IMR-90 (cell line): ENCODE measurements around the gene STRN4.

Source experiments
- CEBPB ChIP-seq: IDR thresholded peaks from 2 replicates; pipeline ENCODE4 v1.6.1; 2012; ENCODE audit warnings: low read depth, low read length, improper control_type of control experiment
- FOS ChIP-seq: fragments of 150-350 bp; IDR thresholded peaks from 2 replicates; pipeline ENCODE4 v1.6.1; 2016; ENCODE audit warnings: low read depth, low read length
- MXI1 ChIP-seq: IDR thresholded peaks from 2 replicates; pipeline ENCODE4 v1.6.1; 2012; ENCODE audit warnings: low read depth, mild to moderate bottlenecking, low read length, moderate library complexity, borderline replicate concordance
- POLR2A ChIP-seq: IDR thresholded peaks from 2 replicates; pipeline ENCODE4 v1.6.1; 2012; ENCODE audit warnings: mild to moderate bottlenecking, low read depth, low read length
- RAD21 ChIP-seq: IDR thresholded peaks from 2 replicates; pipeline ENCODE4 v1.6.1; 2012; ENCODE audit warnings: low read length, improper control_type of control experiment
- RCOR1 ChIP-seq: IDR thresholded peaks from 2 replicates; pipeline ENCODE4 v1.6.1; 2012; ENCODE audit warnings: mild to moderate bottlenecking, low read length, improper control_type of control experiment; ENCODE audit not compliant: insufficient replicate concordance
- TF ChIP-seq, protein P1 (sequence below): conservative IDR thresholded peaks from 2 replicates; pipeline ENCODE4 v1.5.1; 2012; ENCODE audit warnings: mild to moderate bottlenecking, low read depth, low read length, improper control_type of control experiment
- TF ChIP-seq, protein P2 (sequence below): fragments of 150-350 bp; IDR thresholded peaks from 2 replicates; pipeline ENCODE4 v1.6.1; 2016; ENCODE audit warnings: low read depth, mild to moderate bottlenecking, low read length, moderate library complexity, borderline replicate concordance
- TF ChIP-seq, protein P3 (sequence below): fragments of 150-350 bp; IDR thresholded peaks from 2 replicates; pipeline ENCODE4 v1.6.1; 2017; ENCODE audit warnings: mild to moderate bottlenecking, antibody characterized with exemption, low read length, low read depth

DNA sequence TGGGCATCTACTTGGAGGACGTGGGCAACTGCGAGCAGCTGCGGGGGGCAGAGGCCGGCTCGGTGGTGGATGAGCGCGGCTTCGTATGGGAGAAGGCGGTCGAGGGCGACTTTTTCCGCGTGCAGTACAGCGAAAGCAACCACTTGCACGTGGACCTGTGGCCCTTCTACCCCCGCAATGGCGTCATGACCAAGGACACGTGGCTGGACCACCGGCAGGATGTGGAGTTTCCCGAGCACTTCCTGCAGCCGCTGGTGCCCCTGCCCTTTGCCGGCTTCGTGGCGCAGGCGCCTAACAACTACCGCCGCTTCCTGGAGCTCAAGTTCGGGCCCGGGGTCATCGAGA is 10.3 kb upstream of the STRN4 start:
- no peak for TF ChIP-seq FOS
- TF ChIP-seq, protein P1, sequence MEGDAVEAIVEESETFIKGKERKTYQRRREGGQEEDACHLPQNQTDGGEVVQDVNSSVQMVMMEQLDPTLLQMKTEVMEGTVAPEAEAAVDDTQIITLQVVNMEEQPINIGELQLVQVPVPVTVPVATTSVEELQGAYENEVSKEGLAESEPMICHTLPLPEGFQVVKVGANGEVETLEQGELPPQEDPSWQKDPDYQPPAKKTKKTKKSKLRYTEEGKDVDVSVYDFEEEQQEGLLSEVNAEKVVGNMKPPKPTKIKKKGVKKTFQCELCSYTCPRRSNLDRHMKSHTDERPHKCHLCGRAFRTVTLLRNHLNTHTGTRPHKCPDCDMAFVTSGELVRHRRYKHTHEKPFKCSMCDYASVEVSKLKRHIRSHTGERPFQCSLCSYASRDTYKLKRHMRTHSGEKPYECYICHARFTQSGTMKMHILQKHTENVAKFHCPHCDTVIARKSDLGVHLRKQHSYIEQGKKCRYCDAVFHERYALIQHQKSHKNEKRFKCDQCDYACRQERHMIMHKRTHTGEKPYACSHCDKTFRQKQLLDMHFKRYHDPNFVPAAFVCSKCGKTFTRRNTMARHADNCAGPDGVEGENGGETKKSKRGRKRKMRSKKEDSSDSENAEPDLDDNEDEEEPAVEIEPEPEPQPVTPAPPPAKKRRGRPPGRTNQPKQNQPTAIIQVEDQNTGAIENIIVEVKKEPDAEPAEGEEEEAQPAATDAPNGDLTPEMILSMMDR = no peak
- TF ChIP-seq, protein P2, sequence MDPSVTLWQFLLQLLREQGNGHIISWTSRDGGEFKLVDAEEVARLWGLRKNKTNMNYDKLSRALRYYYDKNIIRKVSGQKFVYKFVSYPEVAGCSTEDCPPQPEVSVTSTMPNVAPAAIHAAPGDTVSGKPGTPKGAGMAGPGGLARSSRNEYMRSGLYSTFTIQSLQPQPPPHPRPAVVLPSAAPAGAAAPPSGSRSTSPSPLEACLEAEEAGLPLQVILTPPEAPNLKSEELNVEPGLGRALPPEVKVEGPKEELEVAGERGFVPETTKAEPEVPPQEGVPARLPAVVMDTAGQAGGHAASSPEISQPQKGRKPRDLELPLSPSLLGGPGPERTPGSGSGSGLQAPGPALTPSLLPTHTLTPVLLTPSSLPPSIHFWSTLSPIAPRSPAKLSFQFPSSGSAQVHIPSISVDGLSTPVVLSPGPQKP = no peak
- TF ChIP-seq, protein P3, sequence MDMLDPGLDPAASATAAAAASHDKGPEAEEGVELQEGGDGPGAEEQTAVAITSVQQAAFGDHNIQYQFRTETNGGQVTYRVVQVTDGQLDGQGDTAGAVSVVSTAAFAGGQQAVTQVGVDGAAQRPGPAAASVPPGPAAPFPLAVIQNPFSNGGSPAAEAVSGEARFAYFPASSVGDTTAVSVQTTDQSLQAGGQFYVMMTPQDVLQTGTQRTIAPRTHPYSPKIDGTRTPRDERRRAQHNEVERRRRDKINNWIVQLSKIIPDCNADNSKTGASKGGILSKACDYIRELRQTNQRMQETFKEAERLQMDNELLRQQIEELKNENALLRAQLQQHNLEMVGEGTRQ = no peak
- no peak for TF ChIP-seq RAD21
- no peak for TF ChIP-seq POLR2A
- TF ChIP-seq RCOR1 = no peak
- TF ChIP-seq MXI1 = no peak
- TF ChIP-seq CEBPB = no peak
